GM19468 (cell line): ENCODE results near the gene TRIM17.
"Not testable (repeated sequence)": the region's sequence is repeated elsewhere in the genome, so short reads cannot be mapped to it uniquely, and the experiment has no call there.

Experiments used
- ATAC-seq: cut with Tn5 transposase; IDR thresholded peaks from one replicate; pipeline ENCODE4 v1.9.1; 2021; ENCODE audit warnings: mild to moderate bottlenecking, moderate library complexity, moderate number of reproducible peaks; ENCODE audit not compliant: unreplicated experiment; ENCODE audit errors: extremely low read depth

Gene TRIM17

DNA sequence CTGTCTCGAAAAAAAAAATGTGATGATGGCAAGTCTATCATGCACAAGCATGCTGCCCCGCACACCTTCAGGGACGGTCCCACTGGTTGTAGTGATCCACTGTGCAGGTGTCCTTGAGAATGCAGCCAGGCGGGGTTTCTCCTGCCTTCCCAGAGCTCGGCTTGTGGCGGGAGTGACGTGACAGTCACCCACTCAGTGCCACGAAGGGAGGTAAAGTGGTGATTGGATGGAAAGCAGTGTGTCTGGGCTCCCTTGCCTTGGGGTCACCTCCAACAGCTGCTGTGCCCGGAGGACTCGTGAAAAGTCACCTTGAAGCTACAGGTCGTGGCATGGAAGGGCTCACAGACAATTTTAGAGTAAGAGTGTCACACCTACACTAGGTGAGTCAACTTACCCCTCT, 33.5 kb upstream of the TRIM17 start:
- no peak for ATAC-seq

DNA sequence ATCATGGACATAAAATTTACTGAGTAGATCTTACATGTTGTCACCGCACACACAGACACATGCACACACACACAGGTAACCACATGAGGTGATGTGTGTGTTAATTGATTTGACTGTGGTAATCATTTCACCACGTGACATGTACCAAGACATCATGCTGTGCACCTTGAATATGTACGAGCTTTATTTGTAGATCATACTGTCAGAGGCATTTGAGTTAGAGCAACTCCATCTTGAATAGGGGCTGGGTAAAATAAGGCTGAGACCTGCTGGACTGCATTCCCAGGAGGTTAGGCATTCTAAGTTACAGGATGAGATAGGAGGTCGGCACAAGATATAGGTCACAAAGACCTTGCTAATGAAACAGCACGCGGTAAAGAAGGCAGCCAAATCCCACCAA, 31.7 kb upstream of the TRIM17 start:
- ATAC-seq: no peak

DNA sequence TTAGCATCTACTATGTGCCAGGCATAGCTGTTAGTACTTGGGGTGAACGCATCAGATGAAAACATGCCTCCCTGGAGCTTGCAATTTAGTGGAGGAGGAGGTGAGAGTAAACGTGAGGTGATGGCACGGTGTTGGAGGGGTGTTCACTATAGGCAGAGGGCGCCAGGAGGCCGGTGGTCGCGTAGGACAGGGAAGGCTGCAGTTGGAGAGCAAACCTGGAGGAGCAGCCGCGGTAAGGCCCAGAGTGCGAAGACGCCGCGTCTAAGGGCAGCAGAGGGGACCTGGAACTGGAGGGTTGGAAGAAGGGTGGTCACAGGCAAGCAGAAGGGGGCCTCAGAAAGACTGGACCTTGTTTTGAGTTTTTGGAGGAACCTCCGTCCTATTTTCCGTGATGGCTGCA, 30.2 kb upstream of the TRIM17 start:
- ATAC-seq: no peak

DNA sequence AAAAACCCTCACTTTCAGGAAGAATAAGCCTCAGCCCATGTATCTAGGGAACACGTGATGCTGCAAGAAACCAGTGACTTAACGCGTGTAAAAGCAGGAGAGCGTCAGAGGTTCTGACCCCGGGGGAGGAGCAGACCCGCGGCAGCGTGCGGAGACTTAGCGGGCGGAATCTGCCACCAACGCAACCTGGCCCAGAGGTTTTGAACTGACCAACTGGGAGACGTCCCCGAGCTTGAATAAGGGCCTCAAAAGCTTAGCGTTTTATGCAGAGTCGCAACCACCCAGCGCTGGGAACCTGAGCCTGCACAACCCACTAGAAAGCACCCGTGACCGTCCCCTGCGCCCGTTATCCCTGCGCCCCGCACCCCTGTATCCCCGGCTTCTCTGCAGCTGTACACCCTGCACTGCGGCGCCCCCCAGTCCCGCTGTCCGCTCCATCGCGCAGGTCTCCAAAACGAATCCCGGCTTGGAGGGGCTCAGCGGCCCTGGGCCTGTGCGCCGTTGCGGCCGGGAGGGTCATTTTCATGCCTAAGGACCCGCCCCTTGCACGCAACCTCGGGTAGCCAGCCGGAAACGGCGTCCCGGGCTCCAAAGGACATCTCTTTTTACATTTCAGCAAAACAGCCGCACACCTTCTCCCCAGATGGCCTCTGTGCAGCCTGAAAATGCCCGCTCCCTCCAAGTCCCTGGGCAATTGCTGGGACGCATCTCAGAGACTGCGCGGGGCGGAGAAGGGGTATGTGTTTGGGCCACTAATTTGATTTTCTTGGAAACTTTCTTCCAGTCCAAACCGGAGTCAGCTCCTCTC, 29.4 kb upstream of the TRIM17 start:
- ATAC-seq: no peak

DNA sequence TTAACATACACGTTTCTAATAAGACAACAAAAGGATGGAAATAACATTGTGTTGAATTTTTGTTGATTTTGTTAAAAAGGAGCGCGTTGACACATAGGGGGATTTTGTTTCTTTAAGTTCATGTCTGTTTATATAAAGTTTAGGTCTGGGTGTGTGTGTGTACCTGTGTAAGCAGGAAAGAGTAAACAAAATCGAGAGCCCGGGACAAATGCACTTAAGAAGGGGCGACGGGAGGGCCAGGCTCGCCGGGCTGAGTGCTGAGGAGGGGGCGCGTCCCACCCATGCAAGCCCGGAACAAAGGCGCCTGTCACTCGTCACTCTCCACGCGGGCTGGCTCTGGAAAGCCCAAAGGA, 28.8 kb upstream of the TRIM17 start:
- ATAC-seq: no peak

DNA sequence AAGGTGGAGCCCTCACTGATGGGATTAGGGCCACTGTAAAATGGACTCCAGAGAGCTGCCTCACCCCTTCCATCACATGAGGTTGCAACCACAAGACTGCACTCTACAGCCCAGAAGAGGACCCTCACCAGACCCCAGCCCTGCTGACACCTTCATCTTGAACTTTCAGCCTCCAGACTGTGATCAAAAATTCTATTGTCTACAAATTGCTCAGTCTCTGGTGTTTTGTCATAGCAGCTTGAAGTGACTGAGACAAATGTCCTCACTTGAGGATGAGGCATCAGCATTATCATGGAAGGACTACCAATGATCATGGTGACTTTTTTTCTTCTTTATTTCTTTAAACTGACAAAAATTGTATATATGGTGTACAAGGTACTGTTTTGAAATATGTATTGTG, 26.7 kb upstream of the TRIM17 start:
- ATAC-seq: no peak

DNA sequence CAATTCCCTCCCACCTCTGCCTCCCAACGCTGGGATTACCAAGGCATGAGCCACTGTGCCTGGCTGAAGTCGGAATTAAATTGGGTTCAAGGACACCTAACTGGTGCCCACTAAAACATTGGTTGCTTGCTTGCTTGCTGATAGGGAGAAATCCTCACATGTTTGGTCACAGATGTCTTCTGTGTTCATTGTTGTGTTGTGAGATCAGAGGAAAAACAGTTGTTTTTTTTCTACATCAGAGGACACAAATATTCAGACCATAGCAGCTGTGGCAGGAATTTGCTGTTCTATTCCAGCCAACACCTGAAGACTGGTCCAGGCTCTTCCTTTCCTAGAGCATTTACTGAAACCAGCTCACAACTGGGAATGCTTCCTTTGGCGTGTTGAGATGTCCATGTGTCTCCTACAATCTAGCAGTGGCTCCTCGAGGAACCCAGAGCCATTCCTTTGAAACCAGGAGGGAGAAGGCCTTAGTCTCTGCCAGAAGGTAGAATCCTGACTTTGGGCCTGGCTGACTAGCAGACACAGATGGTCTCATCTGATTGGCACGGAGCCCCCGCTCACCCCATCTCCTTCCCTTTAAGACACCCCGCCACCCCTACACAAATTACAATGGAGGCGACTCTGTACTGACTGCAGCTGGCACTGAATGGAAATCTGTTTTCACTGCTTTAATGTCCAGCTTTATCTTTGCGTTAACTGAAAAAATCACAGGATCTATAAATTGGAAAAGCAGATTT, 24.3 kb upstream of the TRIM17 start:
- no peak for ATAC-seq

DNA sequence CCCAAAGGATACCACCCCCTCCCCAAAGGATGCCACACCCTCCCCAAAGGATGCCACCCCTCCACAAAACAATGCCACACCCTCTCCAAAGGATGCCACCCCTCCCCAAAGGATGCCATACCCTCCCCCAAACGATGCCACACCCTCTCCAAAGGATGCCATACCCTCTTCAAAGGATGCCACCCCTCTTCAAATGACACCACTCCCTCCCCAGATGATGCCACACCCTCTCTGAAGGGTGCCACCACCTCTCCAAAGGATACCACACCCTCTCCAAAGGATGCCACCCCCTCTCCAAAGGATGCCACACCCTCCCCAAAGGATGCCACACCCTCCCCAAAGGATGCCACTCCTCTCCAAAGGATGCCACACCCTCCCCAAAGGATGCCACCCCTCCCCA, 21.6 kb upstream of the TRIM17 start:
- no peak for ATAC-seq

DNA sequence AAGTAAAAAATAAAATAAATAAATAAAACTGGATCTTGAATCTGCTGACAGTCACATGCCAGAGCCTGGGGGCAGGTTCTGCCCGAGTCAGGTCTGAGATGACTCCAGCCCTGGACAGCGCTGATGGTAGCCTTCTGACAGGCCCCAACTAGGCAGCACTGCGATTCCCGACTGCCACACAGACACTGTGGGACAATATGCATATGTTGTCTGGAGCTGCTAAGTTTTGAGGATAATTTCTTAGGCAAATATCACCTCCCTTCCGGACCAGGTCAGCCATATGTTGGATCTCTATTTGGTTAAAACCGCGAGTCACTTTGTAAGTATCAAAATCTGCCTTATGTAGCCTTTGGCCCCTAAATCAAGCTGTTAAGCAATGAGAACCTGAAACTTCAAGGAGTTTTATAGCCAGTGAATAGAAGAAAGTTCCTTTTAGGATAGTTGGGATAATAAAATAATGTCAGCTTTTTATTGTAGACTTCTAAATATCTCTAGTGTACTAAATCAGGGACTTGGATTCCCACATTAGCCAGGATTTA, 20.8 kb upstream of the TRIM17 start:
- no peak for ATAC-seq

DNA sequence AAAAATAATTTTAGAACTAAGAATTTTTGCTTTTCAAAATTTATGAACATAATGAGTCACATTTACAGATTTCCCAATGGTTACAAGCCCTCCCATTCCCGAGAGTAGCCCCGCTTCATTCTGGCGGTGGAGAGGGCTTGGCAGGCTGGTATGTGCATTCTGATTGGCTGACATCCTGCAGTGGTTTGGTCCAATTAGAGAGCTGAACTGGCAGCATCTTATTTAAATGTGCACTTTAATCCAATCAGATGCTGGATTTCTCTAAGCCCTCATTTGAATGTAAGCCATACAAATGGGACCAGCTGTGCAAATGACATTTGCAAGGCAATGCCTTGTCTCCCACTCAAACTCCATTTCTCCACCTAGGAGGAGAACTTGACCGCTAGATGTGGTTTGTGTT, 18.0 kb upstream of the TRIM17 start:
- ATAC-seq: no peak

DNA sequence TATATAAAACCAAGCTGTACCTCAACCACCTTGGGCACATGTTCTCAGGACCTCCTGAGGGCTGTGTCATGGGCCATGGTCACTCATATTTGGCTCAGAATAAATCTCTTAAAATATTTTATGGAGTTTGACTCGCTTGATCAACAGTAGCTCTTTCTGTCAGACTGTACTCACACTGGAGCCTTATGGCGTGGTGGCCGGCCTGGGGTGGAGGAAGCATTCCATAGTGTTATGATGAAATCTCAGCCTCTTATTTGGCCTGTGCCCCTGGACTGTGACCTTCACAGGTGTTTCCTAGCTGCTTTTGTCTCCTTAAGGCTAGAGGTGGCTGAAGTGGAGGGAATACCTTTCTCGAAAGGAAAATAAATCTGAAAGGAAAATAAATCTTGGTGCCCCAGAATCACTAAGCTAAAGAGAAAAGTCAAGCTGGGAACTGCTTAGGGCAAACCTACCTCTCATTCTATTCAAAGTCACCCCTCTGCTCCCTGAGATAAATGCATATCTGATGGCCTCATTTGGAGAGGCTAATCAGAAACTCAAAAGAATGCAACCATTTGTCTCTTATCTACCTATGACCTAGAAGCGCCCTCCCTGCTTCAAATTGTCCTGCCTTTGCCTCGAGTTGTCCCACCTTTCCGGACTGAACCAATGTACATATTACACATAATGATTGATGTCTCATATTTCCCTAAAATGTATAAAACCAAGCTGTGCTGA, 16.8 kb upstream of the TRIM17 start:
- ATAC-seq: not testable (repeated sequence)

DNA sequence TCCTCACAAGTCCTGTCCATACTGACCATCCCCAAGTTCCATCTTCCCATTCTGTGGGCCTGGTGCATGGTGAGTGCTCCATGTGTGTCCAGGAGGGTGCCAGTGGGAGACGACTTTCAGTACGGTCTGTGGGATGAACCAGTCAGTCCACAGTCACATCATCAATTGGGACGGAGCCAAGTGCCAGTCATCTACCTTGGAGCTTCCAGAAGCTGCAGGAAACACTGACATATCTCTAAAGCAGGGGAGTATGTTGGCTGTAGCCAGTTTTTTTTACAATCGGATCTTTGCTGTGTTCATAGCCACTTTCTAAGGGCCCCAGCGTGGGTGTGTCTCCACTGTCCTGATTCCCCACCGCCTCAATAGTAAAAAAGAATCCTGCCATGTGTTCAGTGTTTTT, 13.6 kb upstream of the TRIM17 start:
- ATAC-seq: no peak

DNA sequence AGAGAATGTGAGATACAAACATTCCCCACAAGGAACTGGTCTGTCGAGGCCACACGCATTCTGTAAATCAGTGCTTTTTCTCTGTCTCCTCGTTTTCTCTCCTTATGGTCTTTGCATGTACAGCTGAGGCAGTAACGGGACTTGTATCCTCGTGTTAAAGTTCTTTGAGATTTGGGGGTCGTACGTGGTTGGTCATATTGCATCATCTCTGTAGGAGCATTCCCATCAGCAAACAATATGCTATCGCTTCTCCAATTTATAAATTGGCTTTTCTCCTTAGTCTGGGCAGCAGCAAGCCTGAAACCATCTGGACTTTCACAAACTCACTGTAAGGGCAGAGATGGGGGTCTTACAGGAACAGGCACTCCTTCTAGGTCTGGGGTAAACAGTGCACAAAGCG, 13.0 kb upstream of the TRIM17 start:
- ATAC-seq: no peak

DNA sequence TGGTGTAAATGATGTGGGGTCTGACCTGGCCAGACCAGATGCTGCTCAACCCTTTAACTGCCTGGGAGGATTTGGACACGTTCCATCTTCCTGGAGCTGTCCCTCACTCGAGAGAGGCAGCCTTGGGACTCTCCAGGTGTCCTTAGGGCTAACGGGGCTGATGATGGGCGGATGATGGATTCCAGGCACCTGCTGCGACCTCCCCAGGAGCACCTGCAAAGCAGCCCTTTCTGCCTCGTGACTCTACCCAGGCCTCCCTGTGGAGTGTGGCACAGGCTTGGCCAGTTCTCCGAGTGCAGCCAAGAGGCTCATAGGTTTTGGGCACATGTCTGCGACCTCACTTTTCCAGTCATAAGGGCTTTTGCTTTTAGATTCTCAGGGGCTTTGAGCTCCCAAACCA, 12.3 kb upstream of the TRIM17 start:
- no peak for ATAC-seq

DNA sequence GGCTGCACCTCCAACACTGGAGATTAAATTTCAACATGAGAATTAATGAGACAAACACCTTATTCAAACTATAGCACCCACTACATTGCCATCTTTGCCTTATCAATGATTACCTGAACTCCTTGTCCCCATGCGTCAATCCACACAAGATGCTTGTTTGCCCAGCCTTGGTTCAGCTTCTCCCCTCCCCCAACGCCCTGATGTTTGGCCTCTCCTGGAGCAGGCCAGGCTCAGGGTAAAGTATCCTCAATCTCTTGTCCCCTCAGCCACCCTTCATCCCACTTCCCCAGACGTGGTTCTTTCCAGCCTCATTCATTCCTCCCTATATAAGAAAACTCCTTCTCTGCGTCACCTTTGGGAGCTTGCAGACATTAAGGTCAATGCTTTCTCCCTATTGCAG, 11.8 kb upstream of the TRIM17 start:
- no peak for ATAC-seq

DNA sequence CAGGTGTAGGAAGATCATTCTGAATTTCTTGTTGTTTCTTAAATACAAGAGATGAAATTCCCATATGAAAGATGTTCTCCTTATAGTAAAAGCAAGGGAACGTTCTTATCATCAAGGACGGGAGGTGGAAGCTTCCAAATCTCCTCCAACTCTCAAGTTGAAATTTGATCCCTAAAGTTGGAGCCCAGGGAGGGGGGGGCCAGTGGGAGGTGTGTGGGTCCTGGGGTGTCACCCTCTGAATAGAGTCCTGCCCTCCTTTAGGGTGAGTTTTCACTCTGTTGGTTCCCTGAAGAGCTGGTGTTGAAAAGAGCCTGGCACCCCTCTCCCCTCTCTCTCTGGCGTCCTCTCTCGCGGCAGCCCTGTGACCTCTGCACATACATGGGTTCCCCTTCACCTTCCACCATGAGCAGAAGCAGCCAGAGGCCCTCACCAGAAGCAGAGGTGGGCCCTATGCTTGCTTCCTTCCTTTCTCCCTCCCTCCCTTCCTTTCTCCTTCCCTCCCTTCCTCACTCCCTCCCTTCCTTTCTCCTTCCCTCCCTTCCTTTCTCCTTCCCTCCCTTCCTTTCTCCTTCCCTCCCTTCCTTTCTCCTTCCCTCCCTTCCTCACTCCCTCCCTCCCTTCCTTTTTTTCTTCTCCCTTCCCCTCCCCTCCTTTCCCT, 10.0 kb upstream of the TRIM17 start:
- no peak for ATAC-seq

DNA sequence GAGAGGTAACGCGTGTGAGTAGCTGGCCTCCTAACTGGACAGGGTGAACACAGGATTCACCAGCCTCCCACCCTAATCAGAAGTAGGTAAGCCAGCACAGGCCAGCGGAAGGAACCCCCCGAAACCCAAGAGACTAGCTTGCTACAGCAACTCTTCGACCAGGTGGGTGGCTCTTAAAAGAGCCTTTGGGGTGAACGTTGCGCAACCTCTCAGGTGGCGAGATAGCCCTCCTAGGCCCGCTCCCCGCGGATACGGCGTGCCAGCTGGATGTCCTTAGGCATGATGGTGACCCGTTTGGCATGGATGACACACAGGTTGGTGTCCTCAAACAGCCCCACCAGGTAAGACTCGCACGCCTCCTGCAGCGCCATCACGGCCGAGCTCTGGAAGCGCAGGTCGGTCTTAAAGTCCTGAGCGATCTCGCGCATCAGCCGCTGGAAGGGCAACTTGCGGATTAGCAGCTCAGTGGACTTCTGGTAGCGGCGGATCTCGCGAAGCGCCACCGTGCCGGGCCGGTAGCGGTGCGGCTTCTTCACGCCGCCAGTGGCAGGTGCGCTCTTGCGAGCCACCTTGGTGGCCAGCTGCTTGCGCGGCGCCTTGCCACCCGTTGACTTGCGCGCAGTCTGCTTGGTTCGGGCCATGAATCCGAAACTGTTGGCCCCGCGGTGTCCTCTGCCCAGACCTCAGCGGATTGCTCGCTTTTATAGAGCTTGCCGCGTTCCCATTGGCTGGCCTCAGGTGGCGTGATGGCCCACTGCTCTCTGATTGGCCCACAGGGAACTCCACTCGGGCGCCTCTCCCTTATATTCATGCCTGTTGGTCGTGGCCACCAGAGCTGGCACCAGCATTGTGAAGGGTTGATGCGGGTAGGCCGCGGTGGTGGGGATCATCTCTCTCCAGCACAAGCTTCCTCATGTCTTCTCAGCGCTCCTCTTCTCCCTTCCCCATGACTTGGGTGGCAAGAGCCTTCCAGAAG, 8.3 kb upstream of the TRIM17 start:
- ATAC-seq: no peak

DNA sequence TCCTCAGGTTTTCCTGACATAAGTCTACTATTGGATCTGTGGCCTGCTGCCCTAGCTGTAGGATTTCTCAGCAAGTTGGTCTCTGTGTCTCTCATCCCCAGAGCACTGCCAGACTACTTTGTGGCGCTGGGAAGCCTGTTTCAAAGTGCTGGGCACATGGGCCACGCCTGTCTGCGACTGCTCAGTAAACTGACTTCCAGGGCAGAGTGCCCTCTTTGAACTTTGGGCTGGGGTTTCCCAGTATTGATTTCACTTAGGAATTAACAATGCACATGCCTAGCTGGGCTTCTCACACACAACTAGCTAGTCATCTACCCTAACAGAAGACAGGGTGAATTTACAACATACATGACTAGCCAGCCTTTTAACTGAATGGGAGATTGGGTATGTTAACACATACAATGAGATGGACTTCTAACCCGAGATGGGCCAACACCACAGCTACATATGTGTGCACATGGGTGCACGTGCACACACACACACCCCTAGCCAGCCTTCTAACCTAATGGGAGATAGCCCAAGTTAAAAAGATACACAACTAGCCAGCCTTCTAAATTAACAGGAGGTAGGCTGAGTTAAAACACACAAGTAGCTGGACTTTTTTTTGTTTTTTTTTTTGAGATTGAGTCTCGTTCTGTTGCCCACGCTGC, 6.9 kb upstream of the TRIM17 start:
- ATAC-seq: no peak
